ENCODE results near the gene GH1.
"Not testable (repeated sequence)": the region's sequence is repeated elsewhere in the genome, so short reads cannot be mapped to it uniquely, and the experiment has no call there.

Gene GH1

GRCh38 chr17:63894021-63894420 is 24.6 kb downstream of the GH1 start:
- not testable (repeated sequence) for DNase-seq

- not testable (repeated sequence) for DNase-seq
These were observed 26.2 kb downstream of the GH1 start for GRCh38 chr17:63892316-63893037.

GRCh38 chr17:63889026-63889848 is 29.4 kb downstream of the GH1 start:
- not testable (repeated sequence) for DNase-seq

- DNase-seq = not testable (repeated sequence)
These were observed 33.5 kb downstream of the GH1 start for GRCh38 chr17:63885119-63885518.

GRCh38 chr17:63882626-63883126 is 36.0 kb downstream of the GH1 start:
- not testable (repeated sequence) for DNase-seq

- peak; percentile 52 for DNase-seq
These were observed 36.6 kb downstream of the GH1 start, which contains the start of gene GH2 for GRCh38 chr17:63881935-63882601. Gene GH2 (minus strand): TSS chr17:63881944. CDS start chr17:63881801, 143 bp downstream.

- not testable (repeated sequence) for DNase-seq
These were observed 37.3 kb downstream of the GH1 start for GRCh38 chr17:63881337-63881736.

- no peak for DNase-seq
These were observed 37.9 kb downstream of the GH1 start for GRCh38 chr17:63880706-63881105.

GRCh38 chr17:63878413-63878812 is 40.2 kb downstream of the GH1 start:
- not testable (repeated sequence) for DNase-seq

GRCh38 chr17:63874693-63875092 is 43.9 kb downstream of the GH1 start:
- DNase-seq = not testable (repeated sequence)

- not testable (repeated sequence) for DNase-seq
These were observed 44.5 kb downstream of the GH1 start for GRCh38 chr17:63874061-63874626.

- not testable (repeated sequence) for DNase-seq
These were observed 45.1 kb downstream of the GH1 start, which contains the start of gene CSH2 for GRCh38 chr17:63873577-63873976. Gene CSH2 (minus strand): TSS chr17:63873677. CDS start chr17:63873614, 63 bp downstream.

- not testable (repeated sequence) for DNase-seq
These were observed 46.8 kb downstream of the GH1 start for GRCh38 chr17:63871646-63872365.

GRCh38 chr17:63870292-63870665 is 48.4 kb downstream of the GH1 start:
- DNase-seq = not testable (repeated sequence)

- DNase-seq = not testable (repeated sequence)
These were observed 48.9 kb downstream of the GH1 start for GRCh38 chr17:63869491-63870291.
